Keratinocyte (primary cell): Measurements from ENCODE around the gene VEGFA. TPM values are rescaled to one million over a fixed set of nuclear protein-coding genes. Genes with fewer than 3 reads are reported as not detected.

Experiments used
- DNase-seq: peaks from one replicate; pipeline ENCODE4 v3.0.0-alpha.2; 2011; ENCODE audit warnings: low read depth, missing footprints, low spot score
- FAIRE-seq: peaks from 2 replicates; lab custom pipeline; 2011; peaks lifted over from hg19 to GRCh38; lab: Jason Lieb, UNC
- H2AFZ ChIP-seq: 2 replicates; pipeline ENCODE4 v1.6.0; 2012; ENCODE audit warnings: low read length, control low read depth, inconsistent platforms; ENCODE audit not compliant: control insufficient read depth
- H3K27ac ChIP-seq: 2 replicates; pipeline ENCODE4 v1.5.1; 2011; ENCODE audit warnings: low read length; ENCODE audit not compliant: control insufficient read depth, insufficient read depth
- H3K27me3 ChIP-seq: 3 replicates; pipeline ENCODE4 v1.6.0; 2011; ENCODE audit warnings: low read length; ENCODE audit not compliant: control insufficient read depth, insufficient read depth; ENCODE audit errors: extremely low read depth
- H3K36me3 ChIP-seq, 2 experiments: 2 replicates in 1 of 2; 3 replicates in 1 of 2; pipeline ENCODE4 v1.5.1; 2011; ENCODE audit warnings: low read length in 2 of 2, mild to moderate bottlenecking in 1 of 2; ENCODE audit not compliant: control insufficient read depth in 2 of 2, insufficient read depth in 2 of 2; ENCODE audit errors: extremely low read depth in 1 of 2
- H3K4me1 ChIP-seq: 3 replicates; pipeline ENCODE4 v1.5.1; 2011; ENCODE audit warnings: low read length; ENCODE audit not compliant: control insufficient read depth, insufficient read depth; ENCODE audit errors: extremely low read depth
- H3K4me2 ChIP-seq: 3 replicates; pipeline ENCODE4 v1.6.0; 2011; ENCODE audit warnings: low read depth, low read length; ENCODE audit not compliant: control insufficient read depth, insufficient read depth; ENCODE audit errors: extremely low read depth
- H3K4me3 ChIP-seq, 3 experiments: fragments of 200-600 bp in 1 of 3; sonication (generic) in 1 of 3; 2 replicates in 2 of 3; 3 replicates in 1 of 3; pipeline ENCODE4 v1.5.1; 2011 to 2016; ENCODE audit warnings: low read length in 3 of 3, mild to moderate bottlenecking in 3 of 3, control low read depth in 2 of 3, inconsistent platforms in 1 of 3, low read depth in 1 of 3, mixed read lengths in 1 of 3, mixed run types in 1 of 3, moderate library complexity in 1 of 3; ENCODE audit not compliant: control insufficient read depth in 2 of 3, insufficient read depth in 2 of 3; ENCODE audit errors: extremely low read depth in 1 of 3
- H3K79me2 ChIP-seq: 2 replicates; pipeline ENCODE4 v1.6.0; 2012; ENCODE audit warnings: low read length; ENCODE audit not compliant: control insufficient read depth, insufficient read depth
- H3K9ac ChIP-seq: 3 replicates; pipeline ENCODE4 v1.6.0; 2011; ENCODE audit warnings: low read length; ENCODE audit not compliant: control insufficient read depth, insufficient read depth; ENCODE audit errors: extremely low read depth
- H3K9me1 ChIP-seq: 3 replicates; pipeline ENCODE4 v1.6.0; 2011; ENCODE audit warnings: low read length; ENCODE audit not compliant: control insufficient read depth, insufficient read depth; ENCODE audit errors: extremely low read depth
- H3K9me3 ChIP-seq: 2 replicates; pipeline ENCODE4 v1.5.1; 2012; ENCODE audit warnings: low read depth, low read length; ENCODE audit not compliant: control insufficient read depth
- H4K20me1 ChIP-seq: 3 replicates; pipeline ENCODE4 v1.6.0; 2011; ENCODE audit warnings: low read length; ENCODE audit not compliant: control insufficient read depth, insufficient read depth; ENCODE audit errors: extremely low read depth
- EZH2 ChIP-seq: IDR thresholded peaks from one replicate; pipeline ENCODE4 v1.6.1; 2012; ENCODE audit warnings: inconsistent platforms, mild to moderate bottlenecking, low read length, moderate library complexity
- dilution Hi-C: fragments of 300-500 bp; cut with MboI; formaldehyde crosslinking; loops from one replicate; pipeline ENCODE4 v1.7.0; 2020; ENCODE audit warnings: low sequenced_read_pairs; ENCODE audit not compliant: extremely low pct_ligation_motif_present
- polyA plus RNA-seq, 5 experiments: library from polyadenylated mRNA; depleted of rRNA in 3 of 5; stranded (reverse) in 3 of 5; stranded (forward) in 1 of 5; unstranded in 1 of 5; fragments of >200 nt; gene quantifications; 1 replicate in 1 of 5; 2 replicates in 3 of 5; 3 replicates in 1 of 5; pipeline versions ENCODE4 v1.2.1 to v1.2.3, GENCODE V29; 2011 to 2012; ENCODE audit warnings: missing spikeins in 2 of 5, low read depth in 1 of 5, low replicate concordance in 1 of 5
- TF ChIP-seq, protein P1 (sequence below), 3 experiments: IDR thresholded peaks in 1 of 3; conservative IDR thresholded peaks in 1 of 3; optimal IDR thresholded peaks in 1 of 3; 2 replicates in 2 of 3; 3 replicates in 1 of 3; pipeline versions ENCODE3 to v1.5.1; 2011; ENCODE audit warnings: low read length in 3 of 3, mild to moderate bottlenecking in 3 of 3, moderate library complexity in 2 of 3, control low read depth in 1 of 3, inconsistent platforms in 1 of 3; ENCODE audit not compliant: insufficient read depth in 2 of 3; ENCODE audit errors: extremely low read depth in 1 of 3

The VEGFA gene
- polyA plus RNA-seq, 1 donor (not counting 4 experiments of a cell fraction or from before 2014, with no cell fraction given) = 149 TPM

DNA sequence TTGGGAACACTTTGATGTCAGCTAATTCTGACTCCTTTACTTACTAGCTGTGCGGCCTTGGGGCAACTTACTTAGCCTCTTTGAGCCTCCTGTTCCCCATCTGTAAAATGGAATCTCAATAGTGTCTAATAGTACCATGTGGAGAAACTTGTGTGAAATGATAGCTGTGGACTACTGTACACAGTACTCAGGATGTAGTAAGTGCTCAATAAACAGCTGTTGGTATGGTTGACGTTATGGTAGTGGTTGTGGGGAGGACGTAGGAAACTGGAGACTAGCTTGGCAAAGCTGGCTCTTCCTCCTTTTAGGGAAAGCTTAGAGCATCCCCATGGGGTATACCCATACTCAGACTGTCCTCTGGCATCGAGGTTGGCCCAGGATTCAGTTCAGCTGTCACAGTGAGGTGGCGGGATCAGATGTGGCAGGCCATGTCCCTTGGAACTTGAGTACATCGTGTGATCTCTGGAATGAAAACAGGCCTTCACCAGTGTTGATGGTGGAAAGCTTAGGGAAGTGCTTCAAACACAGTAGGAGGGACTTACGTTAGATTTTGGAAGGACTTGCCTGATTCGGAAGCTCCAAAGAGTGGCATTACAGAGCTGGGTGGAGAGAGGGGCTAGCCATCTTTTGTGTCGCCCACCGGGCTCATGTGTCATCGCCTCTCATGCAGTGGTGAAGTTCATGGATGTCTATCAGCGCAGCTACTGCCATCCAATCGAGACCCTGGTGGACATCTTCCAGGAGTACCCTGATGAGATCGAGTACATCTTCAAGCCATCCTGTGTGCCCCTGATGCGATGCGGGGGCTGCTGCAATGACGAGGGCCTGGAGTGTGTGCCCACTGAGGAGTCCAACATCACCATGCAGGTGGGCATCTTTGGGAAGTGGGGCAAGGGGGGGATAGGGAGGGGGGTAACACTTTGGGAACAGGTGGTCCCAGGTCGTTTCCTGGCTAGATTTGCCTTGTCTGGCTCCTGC lies 7.1 kb downstream of the VEGFA start:
- DNase-seq (no peak), FAIRE-seq (no peak)
- Histone ChIP-seq H3K4me2 (no peak overlapping the region), H3K9me3 (no peaks in the 10 kb centered on the region), H3K27me3 (no peaks in the 10 kb centered on the region), H3K9ac (no peak overlapping the region), H2AFZ (no peak overlapping the region), H3K9me1 (peaks cover 7% of the 10 kb centered on the region), H3K27ac (no peak overlapping the region), H3K4me3 (no peak overlapping the region), H3K79me2 (peaks cover 86% of the 10 kb centered on the region), H3K4me1 (peaks cover 25% of the 10 kb centered on the region), H4K20me1 (peaks cover 81% of the 10 kb centered on the region), H3K36me3 (peaks cover 49 to 97% of the 10 kb centered on the region in 2 experiments)
- no peak for TF ChIP-seq EZH2
- TF ChIP-seq, protein P1, sequence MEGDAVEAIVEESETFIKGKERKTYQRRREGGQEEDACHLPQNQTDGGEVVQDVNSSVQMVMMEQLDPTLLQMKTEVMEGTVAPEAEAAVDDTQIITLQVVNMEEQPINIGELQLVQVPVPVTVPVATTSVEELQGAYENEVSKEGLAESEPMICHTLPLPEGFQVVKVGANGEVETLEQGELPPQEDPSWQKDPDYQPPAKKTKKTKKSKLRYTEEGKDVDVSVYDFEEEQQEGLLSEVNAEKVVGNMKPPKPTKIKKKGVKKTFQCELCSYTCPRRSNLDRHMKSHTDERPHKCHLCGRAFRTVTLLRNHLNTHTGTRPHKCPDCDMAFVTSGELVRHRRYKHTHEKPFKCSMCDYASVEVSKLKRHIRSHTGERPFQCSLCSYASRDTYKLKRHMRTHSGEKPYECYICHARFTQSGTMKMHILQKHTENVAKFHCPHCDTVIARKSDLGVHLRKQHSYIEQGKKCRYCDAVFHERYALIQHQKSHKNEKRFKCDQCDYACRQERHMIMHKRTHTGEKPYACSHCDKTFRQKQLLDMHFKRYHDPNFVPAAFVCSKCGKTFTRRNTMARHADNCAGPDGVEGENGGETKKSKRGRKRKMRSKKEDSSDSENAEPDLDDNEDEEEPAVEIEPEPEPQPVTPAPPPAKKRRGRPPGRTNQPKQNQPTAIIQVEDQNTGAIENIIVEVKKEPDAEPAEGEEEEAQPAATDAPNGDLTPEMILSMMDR (optimal IDR thresholded peaks at IDR 0.05 in 1 of 3, IDR thresholded peaks at IDR 0.05 in 1 of 3, conservative IDR thresholded peaks at IDR 0.05 in 1 of 3; ENCODE audit: extremely low read depth in 1 of 3, insufficient read depth in 2 of 3, low read length in 3 of 3) = no peak
- dilution Hi-C loops = no loop called here

DNA sequence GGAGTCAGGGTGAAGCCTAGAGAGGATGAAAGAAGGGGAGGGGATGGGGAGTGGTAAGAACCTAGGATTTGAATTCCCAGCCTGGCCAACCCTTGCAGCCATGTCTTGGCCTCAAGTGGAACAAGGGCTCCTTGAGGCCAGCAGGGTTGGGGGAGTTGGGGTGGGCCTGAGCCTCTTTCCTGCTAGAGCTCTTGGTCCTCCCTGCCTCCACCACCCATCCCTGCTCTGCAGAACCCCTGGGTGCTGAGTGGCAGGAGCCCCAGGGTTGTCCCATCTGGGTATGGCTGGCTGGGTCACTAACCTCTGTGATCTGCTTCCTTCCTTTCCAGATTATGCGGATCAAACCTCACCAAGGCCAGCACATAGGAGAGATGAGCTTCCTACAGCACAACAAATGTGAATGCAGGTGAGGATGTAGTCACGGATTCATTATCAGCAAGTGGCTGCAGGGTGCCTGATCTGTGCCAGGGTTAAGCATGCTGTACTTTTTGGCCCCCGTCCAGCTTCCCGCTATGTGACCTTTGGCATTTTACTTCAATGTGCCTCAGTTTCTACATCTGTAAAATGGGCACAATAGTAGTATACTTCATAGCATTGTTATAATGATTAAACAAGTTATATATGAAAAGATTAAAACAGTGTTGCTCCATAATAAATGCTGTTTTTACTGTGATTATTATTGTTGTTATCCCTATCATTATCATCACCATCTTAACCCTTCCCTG lies 8.3 kb downstream of the VEGFA start:
- H3K9ac ChIP-seq = no peak overlapping the region
- no peak for DNase-seq
- no peak overlapping the region for H3K4me3 ChIP-seq
- TF ChIP-seq, protein P1 (optimal IDR thresholded peaks at IDR 0.05 in 1 of 3, IDR thresholded peaks at IDR 0.05 in 1 of 3, conservative IDR thresholded peaks at IDR 0.05 in 1 of 3; ENCODE audit: extremely low read depth in 1 of 3, insufficient read depth in 2 of 3, low read length in 3 of 3) = no peak
- TF ChIP-seq EZH2 = no peak
- H3K27ac ChIP-seq = no peak overlapping the region
- H3K27me3 ChIP-seq = no peaks in the 10 kb centered on the region
- peaks cover 7% of the 10 kb centered on the region for H3K9me1 ChIP-seq
- dilution Hi-C loops = no loop called here
- no peak overlapping the region for H2AFZ ChIP-seq
- no peaks in the 10 kb centered on the region for H3K9me3 ChIP-seq
- FAIRE-seq = no peak
- H4K20me1 ChIP-seq = peaks cover 79% of the 10 kb centered on the region
- H3K4me1 ChIP-seq = peaks cover 18% of the 10 kb centered on the region
- H3K79me2 ChIP-seq = peaks cover 79% of the 10 kb centered on the region
- H3K36me3 ChIP-seq = peaks cover 60 to 96% of the 10 kb centered on the region in 2 experiments
- no peak overlapping the region for H3K4me2 ChIP-seq
